ENCODE results near the gene RDH5. TPM values are rescaled to one million over a fixed set of nuclear protein-coding genes. Genes with fewer than 3 reads are reported as not detected.

The RDH5 gene
- total RNA-seq, 1 experiment from 2014 or later: 5.8 TPM

DNA sequence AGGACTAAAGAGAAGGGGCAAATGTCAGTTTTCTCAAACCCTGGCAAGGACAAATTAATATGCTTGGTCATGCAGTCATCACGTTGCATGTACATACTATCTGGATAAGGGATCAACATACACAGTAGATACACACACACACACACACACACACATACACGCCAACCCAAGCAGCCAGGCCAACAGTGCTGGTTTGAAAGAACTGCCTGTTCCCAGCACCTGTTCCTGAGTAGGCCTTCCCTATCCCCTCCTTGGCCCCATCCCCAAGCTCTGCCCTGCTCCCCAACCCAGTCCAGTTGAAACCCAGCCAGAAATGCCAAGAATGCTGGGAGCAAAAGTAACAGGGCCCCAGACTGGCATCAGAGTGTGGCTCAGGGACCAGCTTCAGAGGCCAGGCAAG is 16.9 kb upstream of the RDH5 start (continued):
- TF ChIP-seq E2F1 (CRISPR knock-in tag; IDR thresholded peaks at IDR 0.05): no peak
- no peak for TF ChIP-seq SMAD3 (CRISPR knock-in tag; IDR thresholded peaks at IDR 0.05; ENCODE audit: borderline replicate concordance)

- POLR2A ChIA-PET: no interaction called here
- Mint-ChIP-seq H3K27ac (no peak overlapping the region), H3K27me3 (ENCODE audit: low read depth) (peaks cover 10% of the 10 kb centered on the region), H3K9me3 (no peaks in the 10 kb centered on the region), H3K4me3 (no peak overlapping the region), H3K36me3 (no peaks in the 10 kb centered on the region), H3K4me1 (peaks cover 30% of the 10 kb centered on the region)
- CTCF ChIA-PET: interaction anchor here (0.5 to 3.7 kb wide), 6 partner anchors 15 to 47 kb away, joined by 3 to 66 read pairs (median 4); a partner anchor contains a TSS
- DNase-seq (ENCODE audit: low spot score) (no peak), ATAC-seq (no peak)
- TF ChIP-seq EMX1 (CRISPR knock-in tag; IDR thresholded peaks at IDR 0.05) (no peak), IRF2 (CRISPR knock-in tag; IDR thresholded peaks at IDR 0.05; ENCODE audit: borderline replicate concordance, low read depth) (no peak), RELA (CRISPR knock-in tag; IDR thresholded peaks at IDR 0.05; ENCODE audit: borderline replicate concordance) (no peak), STAT6 (CRISPR knock-in tag; conservative IDR thresholded peaks at IDR 0.05; ENCODE audit: low read depth) (no peak), GTF2I (CRISPR knock-in tag; conservative IDR thresholded peaks at IDR 0.05) (no peak), ZNF232 (CRISPR knock-in tag; IDR thresholded peaks at IDR 0.05) (no peak), SOX15 (CRISPR knock-in tag; IDR thresholded peaks at IDR 0.05) (no peak), GABPB1 (CRISPR knock-in tag; IDR thresholded peaks at IDR 0.05) (no peak), NR2C2 (CRISPR knock-in tag; IDR thresholded peaks at IDR 0.05) (no peak), NFATC4 (CRISPR knock-in tag; IDR thresholded peaks at IDR 0.05) (no peak), ZNF219 (CRISPR knock-in tag; IDR thresholded peaks at IDR 0.05; ENCODE audit: borderline replicate concordance) (no peak), ZMAT4 (CRISPR knock-in tag; IDR thresholded peaks at IDR 0.05) (no peak)
- TF ChIP-seq, protein P1, sequence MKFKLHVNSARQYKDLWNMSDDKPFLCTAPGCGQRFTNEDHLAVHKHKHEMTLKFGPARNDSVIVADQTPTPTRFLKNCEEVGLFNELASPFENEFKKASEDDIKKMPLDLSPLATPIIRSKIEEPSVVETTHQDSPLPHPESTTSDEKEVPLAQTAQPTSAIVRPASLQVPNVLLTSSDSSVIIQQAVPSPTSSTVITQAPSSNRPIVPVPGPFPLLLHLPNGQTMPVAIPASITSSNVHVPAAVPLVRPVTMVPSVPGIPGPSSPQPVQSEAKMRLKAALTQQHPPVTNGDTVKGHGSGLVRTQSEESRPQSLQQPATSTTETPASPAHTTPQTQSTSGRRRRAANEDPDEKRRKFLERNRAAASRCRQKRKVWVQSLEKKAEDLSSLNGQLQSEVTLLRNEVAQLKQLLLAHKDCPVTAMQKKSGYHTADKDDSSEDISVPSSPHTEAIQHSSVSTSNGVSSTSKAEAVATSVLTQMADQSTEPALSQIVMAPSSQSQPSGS (CRISPR knock-in tag; IDR thresholded peaks at IDR 0.05; ENCODE audit: borderline replicate concordance, low read depth): no peak
- TF ChIP-seq, protein P2, sequence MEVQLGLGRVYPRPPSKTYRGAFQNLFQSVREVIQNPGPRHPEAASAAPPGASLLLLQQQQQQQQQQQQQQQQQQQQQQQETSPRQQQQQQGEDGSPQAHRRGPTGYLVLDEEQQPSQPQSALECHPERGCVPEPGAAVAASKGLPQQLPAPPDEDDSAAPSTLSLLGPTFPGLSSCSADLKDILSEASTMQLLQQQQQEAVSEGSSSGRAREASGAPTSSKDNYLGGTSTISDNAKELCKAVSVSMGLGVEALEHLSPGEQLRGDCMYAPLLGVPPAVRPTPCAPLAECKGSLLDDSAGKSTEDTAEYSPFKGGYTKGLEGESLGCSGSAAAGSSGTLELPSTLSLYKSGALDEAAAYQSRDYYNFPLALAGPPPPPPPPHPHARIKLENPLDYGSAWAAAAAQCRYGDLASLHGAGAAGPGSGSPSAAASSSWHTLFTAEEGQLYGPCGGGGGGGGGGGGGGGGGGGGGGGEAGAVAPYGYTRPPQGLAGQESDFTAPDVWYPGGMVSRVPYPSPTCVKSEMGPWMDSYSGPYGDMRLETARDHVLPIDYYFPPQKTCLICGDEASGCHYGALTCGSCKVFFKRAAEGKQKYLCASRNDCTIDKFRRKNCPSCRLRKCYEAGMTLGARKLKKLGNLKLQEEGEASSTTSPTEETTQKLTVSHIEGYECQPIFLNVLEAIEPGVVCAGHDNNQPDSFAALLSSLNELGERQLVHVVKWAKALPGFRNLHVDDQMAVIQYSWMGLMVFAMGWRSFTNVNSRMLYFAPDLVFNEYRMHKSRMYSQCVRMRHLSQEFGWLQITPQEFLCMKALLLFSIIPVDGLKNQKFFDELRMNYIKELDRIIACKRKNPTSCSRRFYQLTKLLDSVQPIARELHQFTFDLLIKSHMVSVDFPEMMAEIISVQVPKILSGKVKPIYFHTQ (CRISPR knock-in tag; IDR thresholded peaks at IDR 0.05): no peak
Measured at GRCh38 chr12:55703901-55704761, 16.1 kb upstream of the RDH5 start.

Data from WTC11 (cell line).